Mammary epithelial cell (primary cell): ENCODE data around the gene MSMO1.

Experiments used
- EZH2 ChIP-seq: IDR thresholded peaks from 2 replicates; pipeline ENCODE4 v1.6.1; 2012; ENCODE audit warnings: low read length, inconsistent platforms, borderline replicate concordance
- TF ChIP-seq, protein P1 (sequence below), 2 donors: IDR thresholded peaks in 1 of 2; conservative IDR thresholded peaks in 1 of 2; 2 replicates each; pipeline ENCODE4 v1.5.1; 2011 to 2012; ENCODE audit warnings: inconsistent platforms in 2 of 2, low read length in 2 of 2, mild to moderate bottlenecking in 2 of 2, control low read depth in 1 of 2, low read depth in 1 of 2; ENCODE audit not compliant: insufficient read depth in 1 of 2; ENCODE audit errors: extremely low read depth in 1 of 2

DNA sequence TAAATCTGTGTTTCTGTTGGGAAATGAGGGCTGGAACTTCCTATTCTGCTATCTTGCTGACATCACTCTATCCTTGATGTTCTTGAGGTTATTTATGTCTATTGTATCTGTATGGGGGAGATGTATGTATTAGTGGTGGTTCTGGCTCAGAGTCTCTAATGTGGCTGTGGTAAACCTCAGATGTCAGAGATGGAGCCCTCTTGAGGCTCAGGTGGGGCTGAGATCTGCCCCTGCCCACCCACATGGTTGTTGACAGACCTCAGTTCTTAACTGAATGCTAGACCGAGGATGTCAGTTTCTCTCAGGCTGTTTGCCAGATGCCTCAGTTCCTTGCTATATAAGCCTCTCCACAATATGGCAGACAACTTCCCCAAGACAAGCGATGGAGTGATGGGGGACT is 48.0 kb downstream of the MSMO1 start:
- TF ChIP-seq, protein P1, sequence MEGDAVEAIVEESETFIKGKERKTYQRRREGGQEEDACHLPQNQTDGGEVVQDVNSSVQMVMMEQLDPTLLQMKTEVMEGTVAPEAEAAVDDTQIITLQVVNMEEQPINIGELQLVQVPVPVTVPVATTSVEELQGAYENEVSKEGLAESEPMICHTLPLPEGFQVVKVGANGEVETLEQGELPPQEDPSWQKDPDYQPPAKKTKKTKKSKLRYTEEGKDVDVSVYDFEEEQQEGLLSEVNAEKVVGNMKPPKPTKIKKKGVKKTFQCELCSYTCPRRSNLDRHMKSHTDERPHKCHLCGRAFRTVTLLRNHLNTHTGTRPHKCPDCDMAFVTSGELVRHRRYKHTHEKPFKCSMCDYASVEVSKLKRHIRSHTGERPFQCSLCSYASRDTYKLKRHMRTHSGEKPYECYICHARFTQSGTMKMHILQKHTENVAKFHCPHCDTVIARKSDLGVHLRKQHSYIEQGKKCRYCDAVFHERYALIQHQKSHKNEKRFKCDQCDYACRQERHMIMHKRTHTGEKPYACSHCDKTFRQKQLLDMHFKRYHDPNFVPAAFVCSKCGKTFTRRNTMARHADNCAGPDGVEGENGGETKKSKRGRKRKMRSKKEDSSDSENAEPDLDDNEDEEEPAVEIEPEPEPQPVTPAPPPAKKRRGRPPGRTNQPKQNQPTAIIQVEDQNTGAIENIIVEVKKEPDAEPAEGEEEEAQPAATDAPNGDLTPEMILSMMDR (conservative IDR thresholded peaks at IDR 0.05 in 1 of 2, IDR thresholded peaks at IDR 0.05 in 1 of 2; ENCODE audit: extremely low read depth in 1 of 2, insufficient read depth in 1 of 2, low read depth in 1 of 2, low read length in 2 of 2) = no peak
- TF ChIP-seq EZH2 = no peak
